Right atrium auricular region (tissue), 2 donors: Measurements from ENCODE around the gene CUTA. TPM values are rescaled to one million over a fixed set of nuclear protein-coding genes. Genes with fewer than 3 reads are reported as not detected.

Experiments used
- DNase-seq: peaks from one replicate; pipeline ENCODE4 v3.0.0-alpha.2; 2019; ENCODE audit warnings: low spot score
- H3K27ac ChIP-seq, 2 donors: fragments of 200-600 bp; sonication (generic); 1 replicate in 1 of 2; 2 replicates in 1 of 2; pipeline ENCODE4 v1.5.1; 2016 to 2019
- H3K27me3 ChIP-seq, 2 donors: fragments of 200-600 bp; sonication (generic); one replicate each; pipeline versions ENCODE4 v1.5.1 to v1.6.0; 2017 to 2019
- H3K36me3 ChIP-seq: fragments of 200-600 bp; sonication (generic); one replicate; pipeline ENCODE4 v1.5.1; 2016
- H3K4me1 ChIP-seq, 2 donors: fragments of 200-600 bp; sonication (generic); one replicate each; pipeline versions ENCODE4 v1.5.1 to v1.6.0; 2017 to 2019
- H3K4me3 ChIP-seq, 2 donors: fragments of 200-600 bp; sonication (generic); 1 replicate in 1 of 2; 2 replicates in 1 of 2; pipeline ENCODE4 v1.5.1; 2017 to 2019; ENCODE audit warnings: mild to moderate bottlenecking in 1 of 2, moderate library complexity in 1 of 2
- H3K9me3 ChIP-seq, 2 donors: fragments of 200-600 bp; sonication (generic); one replicate each; pipeline ENCODE4 v1.5.1; 2019
- CTCF ChIP-seq, 2 donors: fragments of 200-600 bp; sonication (generic); IDR thresholded peaks; one replicate each; pipeline ENCODE4 v1.5.1; 2019; ENCODE audit warnings: antibody characterized with exemption in 2 of 2
- total RNA-seq, 2 donors: library from RNA; depleted of rRNA; stranded (reverse); fragments of >200 nt; gene quantifications; one replicate each; pipeline ENCODE4 v1.1.0, GENCODE V29; 2016

The CUTA gene
- total RNA-seq, 2 donors from 2014 or later, result 118 to 119 TPM

DNA sequence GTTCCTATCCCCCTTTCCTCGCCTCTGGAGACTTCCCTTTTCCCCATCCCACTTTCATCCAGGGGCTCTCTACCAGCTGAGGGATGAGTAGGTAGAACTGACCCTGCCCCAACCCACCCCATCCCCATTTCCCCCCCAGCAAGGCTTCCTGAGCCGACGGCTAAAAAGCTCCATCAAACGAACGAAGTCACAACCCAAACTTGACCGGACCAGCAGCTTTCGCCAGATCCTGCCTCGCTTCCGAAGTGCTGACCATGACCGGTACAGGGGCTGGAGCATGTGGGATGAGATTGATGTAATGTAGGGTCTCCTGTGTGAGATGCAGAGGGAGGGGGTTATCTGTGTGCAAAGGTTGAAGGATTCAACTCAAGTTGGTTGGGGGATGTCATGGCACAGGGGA lies 14.6 kb upstream of the CUTA start:
- Histone ChIP-seq H3K4me3 (no peak overlapping the region), H3K4me1 (peaks cover 0 to 54% of the 10 kb centered on the region in 2 donors), H3K27me3 (no peaks in the 10 kb centered on the region), H3K36me3 (peaks cover 21% of the 10 kb centered on the region), H3K27ac (peak overlapping the region; percentile 64 to 76), H3K9me3 (no peaks in the 10 kb centered on the region)
- TF ChIP-seq CTCF (IDR thresholded peaks at IDR 0.05), result no peak
- DNase-seq, result no peak

DNA sequence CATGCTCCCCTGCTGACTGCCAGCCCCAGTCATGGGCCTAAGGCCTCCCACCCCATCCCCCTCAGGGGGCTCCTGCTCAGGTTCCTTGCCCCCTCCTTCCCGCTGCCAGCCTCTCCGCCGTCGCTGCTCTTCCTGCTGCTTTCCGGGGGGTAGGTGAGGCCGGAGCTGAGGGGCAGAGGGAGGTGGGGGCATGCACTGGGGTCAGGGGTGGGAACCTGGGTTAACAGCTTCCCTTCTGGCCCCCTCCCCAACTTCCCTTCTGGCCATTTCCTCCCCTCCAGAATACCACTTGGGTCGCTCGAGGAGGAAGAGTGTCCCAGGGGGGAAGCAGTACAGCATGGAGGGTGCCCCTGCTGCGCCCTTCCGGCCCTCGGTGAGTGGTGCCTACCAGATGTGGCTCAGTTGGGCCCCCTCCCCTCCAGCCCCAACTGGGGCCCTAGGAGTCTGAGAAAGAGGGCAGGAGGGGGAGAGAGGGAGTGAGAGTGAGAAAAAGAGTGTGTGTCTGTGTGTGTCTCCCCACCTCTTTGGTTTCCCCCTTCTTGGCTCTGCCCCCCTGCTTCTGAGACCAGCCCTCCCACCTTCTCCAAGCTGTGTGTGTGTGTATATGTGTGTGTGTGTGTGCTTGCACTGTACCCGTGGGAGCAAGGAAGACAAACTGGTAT lies 14.1 kb upstream of the CUTA start:
- H3K9me3 ChIP-seq, result no peaks in the 10 kb centered on the region
- TF ChIP-seq CTCF (IDR thresholded peaks at IDR 0.05), result no peak
- H3K27me3 ChIP-seq, result no peaks in the 10 kb centered on the region
- peaks cover 0 to 59% of the 10 kb centered on the region in 2 donors for H3K4me1 ChIP-seq
- no peak for DNase-seq
- H3K4me3 ChIP-seq, result no peak overlapping the region
- H3K27ac ChIP-seq, result no peak overlapping the region
- H3K36me3 ChIP-seq, result peaks cover 16% of the 10 kb centered on the region

DNA sequence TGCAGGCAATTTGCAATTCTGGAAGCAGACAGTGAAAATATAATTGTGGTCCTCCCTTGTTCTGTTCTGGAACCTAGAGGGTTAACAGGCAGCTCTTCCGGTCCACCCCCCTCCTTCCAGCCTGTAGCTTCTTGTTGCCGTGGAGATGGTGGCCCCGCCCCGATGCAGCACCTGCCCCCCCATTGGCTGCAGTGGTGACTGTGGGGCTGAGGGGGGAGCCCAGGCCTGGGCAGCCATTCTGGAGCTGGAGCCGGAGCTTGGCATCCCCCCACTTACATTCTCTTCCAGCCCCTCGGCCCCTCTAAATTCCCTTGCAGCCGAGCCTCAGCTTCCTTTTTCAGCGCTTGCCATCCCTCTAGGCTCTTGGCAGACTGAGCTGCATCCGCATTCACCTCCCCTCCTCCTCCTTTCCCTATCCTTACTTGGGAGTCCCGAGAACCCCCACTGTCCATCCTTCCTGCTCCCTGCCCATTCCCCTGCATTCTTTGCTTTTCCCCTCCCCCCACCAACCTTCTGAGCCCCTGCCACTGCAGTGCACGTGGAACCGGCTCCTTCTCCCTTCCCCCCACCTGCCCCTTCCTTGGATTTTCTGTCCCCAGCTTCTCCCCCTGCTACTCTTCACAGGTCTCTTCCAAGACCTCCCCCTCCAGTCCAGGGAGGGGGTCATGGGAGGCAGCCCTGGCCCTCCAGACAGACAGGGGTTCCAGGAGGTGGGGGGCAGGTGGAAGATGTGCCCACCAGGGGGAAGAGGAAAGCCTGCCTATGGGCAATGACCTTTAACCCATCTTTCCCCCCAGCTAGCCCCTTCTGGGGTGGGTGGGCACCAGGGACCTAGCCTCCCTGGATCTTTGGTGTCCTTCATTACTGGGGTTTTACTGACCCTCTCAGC lies 13.3 kb upstream of the CUTA start:
- H3K27me3 ChIP-seq, result no peaks in the 10 kb centered on the region
- H3K36me3 ChIP-seq, result peaks cover 13% of the 10 kb centered on the region
- no peak overlapping the region for H3K4me3 ChIP-seq
- no peak overlapping the region for H3K27ac ChIP-seq
- no peaks in the 10 kb centered on the region for H3K9me3 ChIP-seq
- no peak for TF ChIP-seq CTCF (IDR thresholded peaks at IDR 0.05)
- DNase-seq, result no peak
- peaks cover 0 to 67% of the 10 kb centered on the region in 2 donors for H3K4me1 ChIP-seq

DNA sequence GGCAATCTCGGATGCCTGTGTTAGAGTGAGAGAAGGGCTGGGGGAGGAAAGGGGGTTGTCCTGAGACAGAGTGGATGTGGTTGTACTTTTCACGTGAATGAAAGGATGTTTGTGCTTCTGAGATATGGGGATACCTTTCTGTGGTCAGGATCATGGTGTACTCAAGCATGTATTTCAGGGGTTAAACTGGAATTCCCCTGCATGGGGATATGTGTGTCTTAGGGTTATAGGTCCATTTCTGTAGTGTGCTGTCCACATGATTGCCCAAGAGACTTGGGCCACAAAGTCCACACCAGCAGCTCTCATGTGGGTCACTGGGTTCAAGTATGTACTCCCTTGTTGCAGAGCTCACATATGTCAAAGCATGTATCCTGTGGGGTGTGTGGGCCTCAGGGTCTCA lies 12.4 kb upstream of the CUTA start:
- Histone ChIP-seq H3K27ac (no peak overlapping the region), H3K4me1 (peaks cover 0 to 70% of the 10 kb centered on the region in 2 donors), H3K36me3 (peaks cover 4% of the 10 kb centered on the region), H3K4me3 (no peak overlapping the region), H3K27me3 (no peaks in the 10 kb centered on the region), H3K9me3 (no peaks in the 10 kb centered on the region)
- DNase-seq, result no peak
- TF ChIP-seq CTCF (IDR thresholded peaks at IDR 0.05), result no peak

DNA sequence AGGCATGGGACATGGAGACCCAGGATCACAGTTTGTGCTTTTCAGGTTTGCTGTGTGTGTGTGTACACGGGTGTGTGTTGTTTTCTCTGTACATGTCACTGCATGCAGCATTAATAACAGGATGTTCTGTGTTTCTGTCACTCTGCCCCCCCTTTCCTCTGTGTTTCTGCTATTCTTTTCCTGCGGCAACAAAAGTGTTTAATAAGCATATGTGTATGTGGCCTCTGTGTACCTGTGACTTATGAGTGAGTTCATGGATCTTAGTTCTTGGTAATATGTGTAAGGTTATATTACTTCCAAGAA lies 11.8 kb upstream of the CUTA start:
- TF ChIP-seq CTCF (IDR thresholded peaks at IDR 0.05), result no peak
- no peak for DNase-seq

More for the DNA sequence above, 11.8 kb upstream of the CUTA start:
- H3K4me3 ChIP-seq, result no peak overlapping the region
- H3K27me3 ChIP-seq, result no peaks in the 10 kb centered on the region
- no peaks in the 10 kb centered on the region for H3K9me3 ChIP-seq
- peaks cover 0 to 76% of the 10 kb centered on the region in 2 donors for H3K4me1 ChIP-seq
- H3K36me3 ChIP-seq, result no peaks in the 10 kb centered on the region
- H3K27ac ChIP-seq, result no peak overlapping the region
